Stimulated activated CD8-positive, alpha-beta memory T cell treated with anti-CD3 and anti-CD28 coated beads, Interleukin-4, amount 100 ng/mL, for 1 hour (primary cell): ENCODE measurements around the gene STK25.
"Not testable (repeated sequence)": the region's sequence is repeated elsewhere in the genome, so short reads cannot be mapped to it uniquely, and the experiment has no call there.

Experiments
- DNase-seq, 2 donors: peaks; one replicate each; pipeline ENCODE4 v3.0.0-alpha.2; 2020; ENCODE audit warnings: low read depth in 2 of 2, low spot score in 1 of 2

Gene STK25

DNA sequence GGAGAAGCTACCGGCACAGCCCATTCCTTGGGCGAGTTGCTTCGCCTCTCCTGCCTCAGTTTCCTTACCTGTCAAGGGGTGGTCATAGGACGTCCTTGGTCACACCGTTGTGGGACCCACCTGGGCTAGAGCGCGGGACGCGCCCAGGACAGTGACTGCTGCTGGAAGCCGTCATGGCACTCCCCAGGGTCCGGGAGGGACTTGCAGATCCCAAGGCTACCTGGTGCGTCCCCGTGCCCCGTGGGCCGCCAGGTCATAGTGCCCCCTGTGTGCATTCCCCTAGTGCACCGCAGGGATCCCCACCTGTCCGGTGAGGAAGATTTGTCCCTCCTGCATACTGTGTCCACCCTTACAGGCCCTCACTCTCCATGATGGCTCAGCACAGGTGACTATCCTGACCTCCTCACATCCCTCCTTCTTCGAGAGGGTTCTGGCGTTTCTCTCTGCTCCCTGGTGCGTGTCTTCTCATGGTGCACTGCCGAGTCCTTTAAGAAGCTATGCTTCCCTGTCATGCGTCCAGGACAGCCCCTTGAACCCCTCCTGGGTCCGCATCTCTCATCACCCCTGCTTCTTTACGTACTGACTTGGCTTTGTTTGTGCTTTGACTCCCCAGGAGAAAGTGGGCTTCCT is 886 bp upstream of the STK25 start:
- DNase-seq: peak in 1 of 2 donors; percentile 4

DNA sequence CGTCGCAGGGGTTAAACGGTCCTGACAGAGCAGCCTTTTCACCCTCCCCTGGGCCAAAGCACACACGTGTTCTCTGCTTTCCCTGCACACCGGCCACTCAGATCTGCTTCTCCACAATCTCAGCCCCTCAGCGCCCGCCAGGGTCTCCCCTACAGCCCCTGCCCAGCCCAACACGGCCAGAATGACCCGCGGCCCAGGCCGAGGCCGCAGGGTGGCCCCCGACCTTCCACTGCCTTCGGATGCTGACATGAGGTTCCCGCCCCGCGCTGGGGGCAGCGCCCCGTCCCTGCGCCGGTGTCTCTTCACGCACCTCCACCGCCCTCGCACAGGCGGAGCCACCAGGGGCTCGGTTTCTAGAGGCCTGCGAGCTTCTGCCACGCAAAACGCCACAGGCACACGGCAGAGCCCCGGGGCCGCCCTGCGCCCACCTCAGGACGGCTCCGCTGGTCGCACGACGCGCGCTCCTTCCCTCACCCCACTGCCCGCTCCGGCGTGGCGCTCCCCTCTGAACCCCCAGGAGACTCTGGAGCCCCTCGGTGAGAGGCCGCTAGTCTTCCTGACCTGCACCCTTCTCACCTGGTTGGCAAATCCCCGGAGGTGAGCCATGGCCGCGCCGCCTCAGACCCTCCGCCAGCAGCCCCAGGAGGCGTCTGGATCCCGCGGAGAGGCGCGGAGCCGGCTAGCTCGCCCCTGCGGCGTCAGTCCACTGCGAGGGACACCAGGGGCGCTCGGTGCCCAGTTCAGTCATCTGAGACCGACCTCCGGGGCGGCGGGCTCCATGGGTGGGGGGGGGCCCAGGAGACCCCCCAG is 749 bp downstream of the STK25 start:
- peak in 1 of 2 donors; percentile 4 for DNase-seq

DNA sequence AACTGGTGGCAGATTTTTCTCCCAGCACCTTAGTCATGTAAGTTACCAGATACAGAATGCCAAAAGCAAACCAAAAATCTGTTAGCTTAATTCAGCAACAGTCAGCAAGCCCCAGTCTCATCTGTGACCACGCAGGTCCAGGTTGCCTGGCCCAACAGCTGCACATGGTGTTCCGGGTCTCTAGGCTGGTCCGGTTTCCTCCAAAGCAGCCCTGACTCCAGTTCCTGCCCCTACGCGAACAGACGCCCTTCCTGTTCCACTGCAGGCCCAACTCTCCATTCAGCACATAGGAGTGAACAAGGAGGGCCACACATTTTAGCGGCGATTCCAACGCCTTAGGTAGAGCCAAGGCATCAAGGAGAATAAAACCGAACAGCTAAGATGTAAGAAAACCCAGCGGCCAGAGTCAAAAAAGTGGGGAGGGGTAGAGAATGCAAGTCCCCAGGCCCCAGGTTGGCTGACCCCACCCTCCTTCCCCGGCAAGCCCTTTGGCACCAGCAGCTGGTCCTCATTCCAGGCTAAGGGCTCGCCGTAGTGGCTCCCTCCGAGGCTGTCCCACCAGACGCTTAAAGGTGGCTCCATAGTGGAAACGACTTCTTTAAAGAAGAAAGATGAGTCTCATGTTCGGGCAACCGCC is 1.5 kb downstream of the STK25 start:
- DNase-seq: no peak

DNA sequence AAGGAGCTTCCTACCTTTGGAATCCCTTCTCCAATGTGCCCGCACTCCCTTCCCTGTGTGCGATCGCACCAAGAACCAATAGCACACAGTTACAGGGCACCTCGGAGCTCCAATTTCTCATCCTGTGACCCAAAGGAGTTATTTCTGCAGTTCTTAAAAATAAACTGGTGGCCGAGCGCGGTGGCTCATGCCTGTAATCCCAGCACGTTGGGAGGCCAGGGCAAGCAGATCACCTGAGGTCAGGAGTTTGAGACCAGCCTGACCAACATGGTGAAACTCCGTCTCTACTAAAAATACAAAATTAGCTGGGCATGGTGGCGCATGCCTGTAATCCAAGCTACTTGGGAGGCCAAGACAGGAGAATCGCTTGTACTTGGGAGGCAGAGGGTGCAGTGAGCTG is 2.1 kb downstream of the STK25 start:
- not testable (repeated sequence) for DNase-seq

DNA sequence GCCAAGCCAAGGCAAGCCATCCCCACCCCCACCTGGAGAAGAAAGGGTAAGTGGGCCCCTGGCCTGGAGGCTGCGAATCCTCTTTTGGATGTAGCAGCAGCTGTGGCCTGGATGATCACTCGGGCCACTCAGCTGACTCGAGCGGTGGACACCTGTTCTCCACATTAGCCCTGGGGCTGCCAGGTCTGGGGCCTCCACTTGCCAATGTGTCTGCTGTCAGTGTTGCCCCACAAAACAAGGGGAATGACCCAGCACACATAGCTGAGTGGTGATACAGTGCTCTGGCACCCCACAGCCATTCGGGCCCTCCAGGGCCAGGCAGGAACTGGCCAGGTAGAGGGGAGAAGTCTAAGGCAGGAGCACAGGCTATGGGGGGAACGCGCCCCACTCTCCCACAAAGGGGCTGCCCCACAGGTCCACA is 2.6 kb downstream of the STK25 start:
- DNase-seq: no peak

DNA sequence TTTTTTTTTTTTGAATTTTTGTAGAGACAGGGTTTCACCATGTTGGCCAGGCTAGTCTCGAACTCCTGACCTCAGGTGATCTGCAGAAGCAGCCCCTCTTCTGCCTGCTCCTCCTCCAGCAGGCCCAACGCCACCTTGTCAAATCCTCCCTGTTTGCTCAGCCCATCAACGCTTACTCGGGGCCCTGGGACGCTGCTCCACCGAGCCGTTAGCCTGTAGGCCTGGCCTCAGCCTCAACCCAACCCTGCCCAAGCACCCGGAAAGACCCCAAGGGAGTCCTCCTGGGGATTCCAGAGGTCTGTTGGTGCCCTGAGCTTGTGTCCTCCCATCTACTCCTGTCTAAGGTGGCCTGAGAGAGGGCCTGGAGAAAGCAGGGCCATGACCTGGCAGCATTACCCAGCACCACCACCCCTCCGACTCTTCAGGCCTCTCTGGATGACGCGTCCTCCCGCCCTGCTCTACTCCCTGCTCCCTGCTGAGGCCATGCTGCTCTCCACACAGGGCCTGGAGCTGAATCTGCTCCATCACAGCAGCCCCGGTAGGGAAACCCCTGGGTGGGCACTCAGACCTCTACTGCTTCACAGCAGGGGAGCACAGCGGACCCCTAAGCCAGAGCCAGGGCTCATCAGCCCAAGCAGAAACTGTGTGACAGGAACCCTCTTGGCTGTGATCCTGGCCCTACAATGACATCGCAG is 3.2 kb downstream of the STK25 start:
- no peak for DNase-seq

DNA sequence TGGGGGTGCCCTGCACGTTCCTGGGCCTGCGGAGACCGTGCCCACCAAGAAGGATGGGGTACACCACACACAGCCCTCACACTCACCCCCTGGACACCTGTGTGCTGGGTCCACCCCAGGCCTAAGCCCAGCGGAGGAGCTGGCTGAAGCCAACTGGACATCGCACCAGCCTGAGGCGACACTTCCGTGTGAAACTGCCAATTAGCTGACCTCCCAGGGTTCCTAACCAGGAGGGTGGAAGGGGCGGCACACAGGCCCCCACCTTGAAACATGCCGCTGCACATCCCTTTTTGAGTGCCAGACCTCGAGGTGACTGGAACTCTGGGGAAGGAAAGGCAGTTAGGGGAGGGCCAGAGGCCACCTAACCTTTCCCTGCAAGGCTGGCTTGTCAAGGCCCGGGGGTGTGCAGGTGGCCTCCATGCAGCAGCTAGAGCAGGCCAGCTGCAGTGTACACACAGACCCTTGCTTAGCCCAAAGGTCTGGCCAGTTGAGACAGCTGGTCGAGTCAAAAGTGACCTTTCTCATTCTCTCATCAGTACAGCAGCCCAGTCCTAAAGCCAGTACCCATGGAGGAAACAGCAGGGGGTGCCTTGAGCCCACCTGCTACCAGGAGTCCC is 4.5 kb downstream of the STK25 start:
- DNase-seq: no peak

DNA sequence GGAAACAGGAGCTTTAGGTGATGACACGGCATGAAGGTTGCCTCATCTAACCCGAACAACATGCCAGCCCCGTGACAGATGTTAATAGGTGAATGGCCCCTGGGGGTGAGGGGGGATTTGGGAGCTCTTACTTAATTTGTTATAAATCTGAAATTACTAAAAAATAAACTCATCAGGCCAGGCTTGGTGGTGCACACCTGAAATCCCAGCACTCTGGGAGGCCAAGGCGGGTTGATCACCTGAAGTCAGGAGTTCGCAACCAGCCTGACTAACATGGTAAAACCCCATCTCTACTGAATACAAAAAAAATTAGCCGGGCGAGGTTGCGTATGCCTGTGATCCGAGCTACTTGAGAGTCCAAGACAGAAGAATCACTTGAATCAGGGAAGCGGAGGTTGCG is 6.1 kb downstream of the STK25 start:
- DNase-seq: no peak

DNA sequence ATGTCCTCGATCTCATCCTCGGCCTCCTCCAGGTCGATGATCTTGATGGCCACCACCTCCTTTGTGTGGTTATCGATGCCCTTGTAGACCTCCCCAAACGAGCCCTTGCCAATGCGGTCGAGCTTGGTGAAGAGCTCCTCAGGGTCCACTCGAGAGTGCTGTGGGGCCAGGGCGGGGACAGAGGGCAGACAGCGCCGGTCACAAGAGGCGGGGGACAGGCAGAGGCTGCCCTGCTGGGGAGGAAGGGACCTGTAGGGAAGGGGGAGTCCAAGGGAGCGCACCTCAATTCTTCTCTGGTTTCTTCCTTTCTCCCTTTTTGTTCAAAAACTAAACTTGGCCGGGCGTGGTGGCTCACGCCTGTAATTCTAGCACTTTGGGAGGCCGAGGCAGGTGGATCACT is 6.8 kb downstream of the STK25 start:
- no peak for DNase-seq

DNA sequence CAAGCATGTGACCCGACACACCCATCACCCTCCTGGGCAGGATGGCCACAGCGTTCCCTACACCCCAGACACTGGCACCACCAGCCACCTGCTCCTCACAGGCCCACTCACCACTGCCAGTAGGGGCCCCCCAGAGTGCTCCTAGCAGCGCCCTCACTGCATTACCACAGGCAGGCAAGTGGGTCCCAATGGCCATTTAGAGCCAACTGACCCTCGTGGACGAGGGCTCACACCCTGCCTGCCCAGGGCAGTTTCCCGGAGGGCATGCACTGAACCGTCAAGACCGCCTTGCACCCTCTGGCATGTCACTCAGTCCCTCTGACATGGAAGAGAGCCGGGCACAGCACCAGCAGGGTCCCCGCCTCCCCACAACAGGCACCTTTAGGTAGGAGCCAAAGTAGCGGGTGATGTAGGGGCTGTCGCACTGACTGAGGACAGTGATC is 7.3 kb downstream of the STK25 start:
- DNase-seq: no peak

DNA sequence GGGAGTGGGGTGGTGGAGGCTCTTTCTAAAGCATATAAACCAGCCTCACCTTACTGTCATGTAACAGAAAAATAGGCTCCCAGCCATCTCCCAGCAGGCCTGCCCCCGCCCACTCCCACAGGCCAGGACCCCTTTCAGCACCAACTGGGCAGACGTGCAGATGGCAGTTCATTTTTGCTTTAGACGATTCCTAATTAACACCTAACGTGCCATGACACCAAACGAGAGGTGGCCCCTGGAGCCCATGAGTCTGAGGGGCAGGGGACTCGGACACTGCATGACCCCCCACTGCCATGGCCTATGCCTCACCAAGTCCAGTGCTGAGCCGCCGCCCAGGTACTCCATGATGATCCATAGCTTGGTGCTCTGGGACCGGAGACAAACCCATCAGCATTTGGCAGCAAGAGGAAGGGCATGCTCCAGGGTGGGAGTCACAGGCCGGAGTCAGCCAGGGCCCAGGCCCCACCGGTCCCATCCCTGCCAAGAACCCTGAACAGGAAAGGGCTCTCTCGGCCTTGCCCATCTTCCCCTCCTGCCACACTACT is 7.9 kb downstream of the STK25 start:
- DNase-seq: no peak

DNA sequence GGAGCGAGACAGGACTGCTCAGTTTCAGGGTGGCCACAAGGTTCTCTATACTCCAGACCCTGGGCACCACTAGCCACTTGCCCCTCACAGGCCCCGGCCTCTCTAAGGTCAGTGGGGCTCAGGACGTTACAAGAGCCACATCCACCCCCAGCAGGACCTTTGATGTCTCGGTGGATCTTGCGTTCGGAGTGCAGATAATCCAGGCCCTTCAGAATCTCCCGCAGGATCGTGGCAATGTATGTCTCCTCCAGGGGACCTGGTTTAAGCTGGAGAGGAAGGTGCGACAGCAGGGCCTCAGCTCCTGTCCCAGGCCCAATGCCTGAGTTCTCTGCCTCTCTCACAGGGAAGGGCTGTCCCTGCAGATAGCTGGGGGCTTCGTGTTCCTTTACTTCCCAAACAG is 8.4 kb downstream of the STK25 start:
- DNase-seq: no peak

DNA sequence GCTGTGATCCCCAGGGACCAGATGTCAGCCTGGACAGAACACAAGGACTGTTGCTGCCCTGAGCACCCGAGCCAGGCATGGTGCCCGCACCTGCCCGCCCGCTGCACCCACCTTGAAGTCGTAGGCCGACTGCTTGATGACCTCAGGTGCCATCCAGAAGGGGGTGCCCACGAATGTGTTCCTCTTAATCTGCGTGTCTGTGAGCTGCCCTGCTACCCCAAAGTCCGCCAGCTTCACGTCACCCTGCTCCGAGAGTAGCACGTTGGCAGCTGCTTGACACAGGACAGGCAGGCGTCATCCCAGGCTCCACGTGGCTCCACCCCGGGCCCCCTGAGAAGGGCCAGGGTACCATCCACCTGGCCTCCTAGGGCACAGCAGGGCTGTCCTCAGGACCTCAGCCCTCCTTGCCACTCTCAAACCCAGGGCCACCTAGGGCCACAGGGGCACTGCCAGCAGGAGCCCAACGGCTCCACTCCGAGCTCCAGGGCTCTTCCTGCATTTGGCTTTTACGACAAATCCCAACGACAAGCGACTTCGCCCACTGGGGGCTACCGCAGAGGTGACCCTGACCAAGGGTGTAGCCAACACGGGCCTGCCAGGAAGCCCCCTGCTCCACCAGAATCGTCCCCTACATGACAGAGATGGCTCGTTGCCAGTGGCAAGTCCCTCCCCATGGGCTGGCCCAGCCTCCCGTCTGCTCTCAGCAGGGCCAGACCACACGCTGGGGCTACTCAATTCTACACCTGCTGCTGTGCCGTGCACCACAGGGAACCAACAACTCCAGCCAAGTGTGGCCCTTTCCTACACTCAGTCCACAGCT is 9.0 kb downstream of the STK25 start:
- no peak for DNase-seq

DNA sequence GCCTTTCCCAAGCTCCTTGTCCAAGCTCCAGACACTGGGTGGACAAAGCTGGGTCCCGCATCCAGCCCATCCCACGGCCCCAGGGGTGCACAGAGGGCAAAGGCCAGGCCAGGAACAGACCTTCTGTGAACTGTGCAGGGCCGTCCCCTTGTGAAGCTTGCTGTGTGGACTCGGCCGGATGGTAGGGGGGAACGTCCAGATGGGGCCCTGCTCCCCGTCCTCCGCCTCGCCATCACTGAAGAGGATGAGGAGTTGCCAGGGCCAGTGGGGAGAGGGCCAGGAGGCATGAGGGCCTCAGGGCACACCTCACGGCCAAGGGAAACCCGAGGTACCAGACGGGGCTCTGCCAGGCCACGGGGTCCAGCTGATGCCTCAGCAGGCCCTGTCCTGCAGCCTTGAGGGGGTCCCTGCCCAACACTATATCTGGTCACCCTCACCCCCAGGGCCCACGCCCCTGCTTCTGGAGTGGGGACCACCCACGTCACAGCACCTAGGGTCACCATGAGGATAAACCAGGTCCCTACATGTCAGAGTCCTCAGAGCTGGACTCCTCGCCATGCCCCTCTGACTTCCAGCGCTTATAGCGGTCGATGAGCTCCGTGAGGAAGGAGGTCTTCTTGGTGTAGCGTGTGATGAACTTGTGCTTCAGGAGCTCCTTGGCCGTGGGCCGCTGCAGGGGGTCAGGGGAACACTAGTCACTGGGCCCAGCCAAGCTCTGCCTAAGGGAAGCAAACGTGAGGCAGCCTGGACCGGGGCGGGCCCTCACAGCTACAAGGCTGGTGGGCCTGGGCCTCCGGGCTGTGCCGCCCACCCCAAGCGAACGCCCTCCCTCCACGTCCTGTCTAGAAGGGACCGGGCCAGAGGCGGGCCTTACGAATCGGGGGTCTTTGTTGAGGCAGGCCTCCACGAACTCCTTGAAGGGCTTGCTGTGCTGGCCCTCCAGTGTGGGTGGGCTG is 10.0 kb downstream of the STK25 start:
- no peak for DNase-seq

DNA sequence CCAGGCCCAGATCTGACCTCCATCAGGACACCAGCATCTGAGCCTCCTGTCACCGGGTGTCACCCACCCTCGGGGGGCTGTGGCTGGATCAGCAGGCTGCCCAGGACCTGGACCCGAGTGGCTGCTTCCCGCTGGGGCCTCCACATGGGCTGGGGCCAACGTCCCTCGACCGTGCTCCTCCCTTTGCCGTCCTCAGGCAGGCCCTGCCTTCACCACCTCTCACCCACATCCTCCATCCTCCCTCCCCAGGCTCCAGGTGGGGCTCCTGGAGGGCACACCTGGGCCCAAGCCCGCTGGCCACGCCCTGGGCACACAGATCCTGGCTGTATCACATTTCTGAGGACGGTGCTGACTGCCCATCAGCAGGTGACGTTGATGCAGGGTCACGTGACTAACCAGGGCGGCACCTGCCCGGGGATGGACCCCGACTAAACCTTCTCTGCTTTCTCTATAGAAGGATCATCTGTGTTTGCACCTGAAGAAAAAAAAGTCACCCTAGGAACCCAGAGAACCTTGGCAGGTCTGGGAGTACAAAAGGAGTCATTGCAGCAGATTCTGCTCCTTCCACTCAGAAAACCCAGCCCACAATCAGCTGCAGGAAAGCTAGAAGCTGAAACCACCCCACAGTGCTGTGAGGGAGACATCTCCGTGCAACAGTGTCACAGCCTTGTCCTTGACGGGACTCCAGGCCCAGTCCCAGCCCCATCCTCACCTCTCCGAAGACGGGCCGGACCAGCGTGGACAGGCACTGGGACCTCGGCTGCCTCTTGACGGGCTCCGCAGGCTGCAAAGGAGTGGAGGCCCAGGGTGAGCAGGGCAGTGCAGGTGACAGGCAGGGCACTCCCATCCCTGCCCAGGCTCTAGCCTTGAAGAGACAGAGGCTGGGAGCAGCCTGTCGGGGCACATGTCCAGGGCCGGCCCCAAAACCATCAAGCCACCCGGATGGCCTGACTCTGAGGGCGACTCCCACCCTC is 11.2 kb downstream of the STK25 start:
- DNase-seq: no peak

DNA sequence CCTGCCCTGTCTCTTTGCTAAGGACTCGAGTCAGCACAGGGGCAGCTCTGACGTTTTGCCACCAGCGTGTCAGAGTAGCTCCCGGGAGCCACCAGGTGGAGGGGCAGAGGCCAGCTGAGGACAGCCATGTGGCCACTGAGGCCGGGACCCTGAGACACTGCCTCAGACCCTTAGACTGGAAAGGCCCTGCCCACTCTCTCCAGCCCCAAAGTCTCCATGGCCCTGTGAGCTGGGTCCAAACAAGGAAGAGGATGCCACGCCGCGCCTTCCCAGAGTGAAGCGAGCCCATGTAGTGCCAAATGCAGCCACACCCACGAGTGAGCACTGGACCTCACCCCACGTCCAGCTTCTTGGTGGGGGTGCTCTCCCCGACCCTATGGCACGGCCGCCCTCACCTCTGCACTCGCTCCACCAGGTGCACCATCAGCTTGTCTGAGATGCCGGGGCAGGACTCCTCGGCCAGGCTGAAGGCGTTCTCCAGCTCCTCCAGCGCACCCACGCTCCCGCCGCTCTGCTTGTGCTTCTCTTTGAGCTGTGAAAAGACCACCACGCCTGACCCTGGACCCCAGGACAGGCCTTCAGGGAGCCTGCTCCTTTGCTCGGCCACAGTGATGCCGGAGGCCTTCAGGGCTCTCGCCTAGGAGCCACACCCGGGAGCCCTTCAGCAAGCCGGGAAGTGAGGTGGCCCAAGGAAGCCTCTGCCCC is 12.2 kb downstream of the STK25 start:
- DNase-seq: no peak
